SK-N-SH treated with all-trans-retinoic acid at 6 μM for 48 hours (cell line): ENCODE measurements around the gene DCST2.
A peak's percentile ranks its signal among the peaks of the same experiment; 100 is the strongest.

Experiments
- ARNTL ChIP-seq: fragments of 450-650 bp; formaldehyde crosslinking; IDR thresholded peaks from 2 replicates; pipeline ENCODE4 v1.5.0; 2020; ENCODE audit warnings: low read depth, mild to moderate bottlenecking, moderate library complexity, borderline replicate concordance
- CREB5 ChIP-seq: fragments of 250-450 bp; sonication (Bioruptor Pico); IDR thresholded peaks from 2 replicates; pipeline ENCODE4 v1.5.1; 2020; ENCODE audit warnings: low read depth, mild to moderate bottlenecking, moderate library complexity
- CSRNP3 ChIP-seq: fragments of 250-450 bp; sonication (Bioruptor Pico); IDR thresholded peaks from 2 replicates; pipeline ENCODE4 v1.5.1; 2021; ENCODE audit warnings: mild to moderate bottlenecking, moderate library complexity
- PATZ1 ChIP-seq: fragments of 250-450 bp; sonication (Bioruptor Pico); IDR thresholded peaks from 2 replicates; pipeline ENCODE4 v1.8.0; 2020; ENCODE audit warnings: mild to moderate bottlenecking, moderate library complexity, borderline replicate concordance
- PPARA ChIP-seq: fragments of 250-450 bp; sonication (Bioruptor Pico); IDR thresholded peaks from 2 replicates; pipeline ENCODE4 v1.5.0; 2020; ENCODE audit warnings: mild to moderate bottlenecking, borderline replicate concordance
- TSHZ2 ChIP-seq: fragments of 250-450 bp; sonication (Bioruptor Pico); IDR thresholded peaks from 2 replicates; pipeline ENCODE4 v1.5.0; 2020; ENCODE audit warnings: mild to moderate bottlenecking, moderate library complexity
- ZC3H10 ChIP-seq: fragments of 250-450 bp; sonication (Bioruptor Pico); IDR thresholded peaks from 2 replicates; pipeline ENCODE4 v1.5.1; 2021; ENCODE audit warnings: mild to moderate bottlenecking, moderate library complexity
- ZFP3 ChIP-seq: fragments of 250-450 bp; sonication (Bioruptor Pico); IDR thresholded peaks from 2 replicates; pipeline ENCODE4 v1.5.0; 2020; ENCODE audit warnings: mild to moderate bottlenecking, moderate library complexity
- ZFP30 ChIP-seq: fragments of 450-650 bp; formaldehyde crosslinking; IDR thresholded peaks from 2 replicates; pipeline ENCODE4 v1.5.0; 2022; ENCODE audit warnings: mild to moderate bottlenecking, moderate library complexity

GRCh38 chr1:155078469-155079209 lies 45.1 kb upstream of the DCST2 start, which contains the start of gene EFNA3:
- TF ChIP-seq ARNTL (CRISPR knock-in tag) (no peak), PPARA (no peak), ZC3H10 (no peak), TSHZ2 (CRISPR knock-in tag) (0 out of 2 replicates have a peak, but pooled peaks have one; percentile 52), ZFP30 (CRISPR knock-in tag) (no peak), ZFP3 (CRISPR knock-in tag) (no peak), CREB5 (CRISPR knock-in tag) (no peak), CSRNP3 (CRISPR knock-in tag) (no peak), PATZ1 (no peak)
